HG03095 (cell line): ENCODE results near the gene ATF2.
A peak's percentile ranks its signal among the peaks of the same experiment; 100 is the strongest.
"Not testable (repeated sequence)": the region's sequence is repeated elsewhere in the genome, so short reads cannot be mapped to it uniquely, and the experiment has no call there.

ENCODE experiments used
- ATAC-seq: cut with Tn5 transposase; IDR thresholded peaks from one replicate; pipeline ENCODE4 v1.9.1; 2021; ENCODE audit warnings: moderate library complexity; ENCODE audit not compliant: unreplicated experiment

Gene ATF2

DNA sequence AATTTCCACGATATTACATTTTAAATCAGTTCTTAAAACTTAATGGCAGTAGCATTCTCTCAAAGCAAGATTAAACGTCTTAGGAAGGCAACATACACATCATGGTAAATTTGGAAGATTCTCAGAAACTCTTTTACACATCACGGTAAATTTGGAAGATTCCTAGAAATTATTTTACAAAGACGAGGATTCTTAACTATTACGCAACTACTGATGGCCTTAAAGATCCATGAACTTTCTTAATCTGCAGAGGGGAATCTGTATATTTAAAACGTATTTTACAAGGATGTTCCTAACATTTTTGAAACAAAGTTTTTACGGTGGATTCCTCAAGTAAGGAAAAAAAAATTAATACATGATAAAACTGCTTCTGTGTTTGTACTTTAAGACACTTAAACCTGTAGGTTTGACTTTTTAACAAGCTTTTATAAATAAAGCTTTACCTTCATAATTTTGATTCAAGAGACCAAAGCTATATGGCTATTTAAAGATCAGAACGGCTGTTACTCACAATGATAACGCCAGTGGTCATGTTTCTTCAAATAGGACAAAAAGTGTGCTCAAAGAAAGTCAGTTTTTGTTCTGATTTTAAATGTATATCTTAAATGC lies 1.7 kb downstream of the ATF2 start:
- ATAC-seq: no peak

DNA sequence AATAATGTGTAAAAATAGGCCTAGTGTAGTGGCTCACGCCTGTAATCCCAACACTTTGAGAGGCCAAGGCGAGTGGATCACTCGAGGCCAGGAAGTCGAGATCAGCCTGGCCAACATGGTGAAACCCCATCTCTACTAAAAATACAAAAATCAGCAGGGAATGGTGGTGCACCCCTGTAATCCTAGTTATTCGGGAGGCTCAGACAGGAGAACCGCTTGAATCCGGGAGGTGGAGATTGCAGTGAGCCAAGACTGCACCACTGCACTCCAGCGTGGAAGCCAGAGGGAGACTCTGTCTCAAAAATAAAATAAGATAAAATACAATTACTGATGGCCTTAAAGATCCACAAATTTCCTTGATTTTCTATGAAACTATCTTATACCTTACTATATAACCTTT lies 3.8 kb downstream of the ATF2 start:
- ATAC-seq: no peak

DNA sequence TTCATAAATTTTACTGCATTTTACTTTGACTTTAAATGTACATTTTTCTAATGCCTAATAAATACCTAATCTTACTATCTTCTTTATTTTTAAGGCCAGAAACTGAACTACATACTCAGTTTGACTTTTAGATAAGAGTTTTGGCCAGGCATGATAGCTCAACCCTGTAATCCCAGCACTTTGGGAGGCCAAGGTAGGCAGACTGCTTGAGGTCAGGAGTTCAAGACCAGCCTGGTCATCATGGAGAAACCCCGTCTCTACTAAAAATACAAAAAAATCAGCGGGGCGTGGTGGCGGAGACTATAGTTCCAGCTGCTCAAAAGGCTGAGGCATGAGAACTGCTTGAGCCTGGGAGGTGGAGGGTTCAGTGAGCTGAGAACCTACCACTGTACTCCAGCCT lies 9.1 kb downstream of the ATF2 start:
- ATAC-seq: no peak

DNA sequence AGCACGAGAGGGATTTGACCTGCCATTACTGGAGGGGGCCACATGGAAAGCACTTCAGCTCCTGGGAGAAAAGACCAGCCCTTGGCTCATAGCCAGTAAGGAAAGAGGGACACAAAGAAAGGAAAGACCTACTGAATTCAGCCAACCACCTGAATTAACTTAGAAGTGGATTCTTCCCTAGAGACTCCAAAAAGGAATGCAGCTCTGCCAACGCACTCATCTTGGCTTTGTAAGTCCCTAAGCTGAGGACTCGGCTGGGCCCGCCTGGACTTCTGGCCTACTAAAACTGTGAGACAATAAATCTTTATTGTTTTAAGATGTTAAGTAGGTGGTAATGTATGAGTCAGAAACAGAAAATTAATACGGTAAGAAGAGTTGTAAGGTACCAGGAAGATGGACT lies 11.5 kb downstream of the ATF2 start:
- no peak for ATAC-seq

DNA sequence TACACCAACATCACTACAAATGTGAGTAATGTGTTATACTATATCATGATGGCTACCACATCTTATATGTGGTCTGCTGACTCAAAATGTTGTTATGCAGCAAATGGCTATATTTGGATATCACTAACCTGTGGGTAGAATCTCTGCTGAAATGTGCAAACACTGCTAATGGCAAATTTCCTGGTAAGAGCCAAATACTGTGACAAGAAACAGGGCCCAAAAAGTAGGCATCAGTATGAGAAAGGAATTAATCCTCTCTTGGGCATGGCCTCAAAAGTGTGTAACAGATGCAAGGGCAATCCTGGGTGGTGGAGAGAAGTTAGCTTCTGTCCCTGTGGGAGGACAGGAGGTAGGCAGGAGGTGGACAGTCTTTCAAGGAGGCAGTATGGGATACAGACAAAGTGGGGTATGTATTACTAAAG lies 13.3 kb downstream of the ATF2 start:
- no peak for ATAC-seq

DNA sequence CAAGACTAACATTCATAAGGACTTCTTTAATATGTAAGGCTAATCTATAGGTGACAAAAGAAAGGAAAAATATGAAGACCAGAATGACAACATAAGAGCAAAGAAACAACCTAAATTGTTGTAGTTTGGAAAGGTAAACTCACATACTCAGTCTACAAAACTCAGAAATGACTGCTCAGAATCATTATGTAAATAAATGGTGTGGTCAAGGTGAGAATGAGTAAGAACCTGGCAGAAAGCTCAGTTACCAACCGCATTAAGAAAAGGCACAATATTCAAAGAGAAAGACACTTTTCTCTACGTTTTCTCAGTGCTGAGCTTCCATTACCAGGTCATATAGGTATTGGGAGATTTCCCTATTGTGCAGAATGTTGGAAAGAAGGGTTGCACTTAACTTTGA lies 15.8 kb downstream of the ATF2 start:
- peak; percentile 78 for ATAC-seq

DNA sequence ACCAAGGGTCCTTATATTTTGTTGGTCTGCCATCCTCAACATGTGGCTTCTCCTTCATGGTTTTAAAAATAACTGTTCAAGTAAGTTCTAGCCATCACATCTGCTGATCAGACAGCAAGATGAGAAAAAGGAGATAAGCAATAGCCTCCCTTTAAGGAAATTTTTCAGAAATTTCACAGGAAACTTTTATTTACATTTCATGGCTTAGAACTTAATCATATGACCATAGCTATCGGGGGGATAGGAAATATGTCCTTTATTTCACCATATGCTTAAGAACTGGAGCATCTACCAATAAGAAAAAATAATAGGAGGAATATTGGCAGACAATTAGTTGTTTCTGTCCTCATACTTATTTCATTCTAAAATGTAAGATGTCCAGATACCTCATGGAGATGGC lies 16.2 kb downstream of the ATF2 start:
- ATAC-seq: no peak

- no peak for ATAC-seq
Observed at GRCh38 chr2:175147186-175147585, 20.8 kb downstream of the ATF2 start.

- ATAC-seq: no peak
Observed at GRCh38 chr2:175143678-175144077, 24.3 kb downstream of the ATF2 start.

GRCh38 chr2:175143191-175143590 lies 24.8 kb downstream of the ATF2 start:
- no peak for ATAC-seq

- ATAC-seq: no peak
Observed at GRCh38 chr2:175140332-175140731, 27.7 kb downstream of the ATF2 start.

DNA sequence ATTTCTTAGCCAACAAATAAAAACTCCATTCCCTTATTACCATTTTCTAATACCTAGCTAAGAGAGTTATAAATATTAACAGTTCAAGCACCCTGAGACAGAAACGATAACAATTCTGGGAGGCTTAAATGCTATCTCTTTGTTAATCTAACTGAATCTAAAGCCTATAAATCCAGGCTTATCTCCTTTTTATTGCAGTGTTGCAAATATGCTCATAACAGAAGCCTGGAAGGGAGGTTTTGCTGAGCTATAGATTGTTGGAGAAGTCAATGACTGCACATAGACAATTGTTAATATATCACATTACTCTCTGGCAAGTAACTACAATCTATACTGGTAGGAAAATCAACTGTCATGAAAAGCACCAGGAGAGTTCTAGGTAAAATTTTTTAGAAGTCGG lies 30.2 kb downstream of the ATF2 start:
- ATAC-seq: no peak

- ATAC-seq: no peak
Observed at GRCh38 chr2:175136334-175137215, 31.4 kb downstream of the ATF2 start.

GRCh38 chr2:175135862-175136261 lies 32.1 kb downstream of the ATF2 start:
- no peak for ATAC-seq

DNA sequence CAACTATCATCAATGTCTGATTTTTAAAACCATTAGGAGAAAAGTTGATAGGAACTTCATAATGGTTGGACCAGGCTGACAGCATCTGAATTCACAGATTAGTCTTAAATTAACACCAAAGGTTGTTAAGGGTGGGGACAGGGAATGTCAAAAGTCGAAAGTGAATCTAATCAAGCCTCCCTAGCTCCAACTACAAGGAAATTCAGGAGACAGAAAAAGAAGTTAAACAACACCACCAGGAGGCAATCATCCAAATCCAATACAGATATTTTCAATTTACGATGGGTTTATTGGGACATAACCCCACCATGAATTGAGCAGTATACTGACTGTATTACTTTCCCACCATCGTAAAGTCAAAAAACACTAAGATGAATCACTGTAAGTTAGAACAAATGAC lies 32.8 kb downstream of the ATF2 start:
- ATAC-seq: no peak

DNA sequence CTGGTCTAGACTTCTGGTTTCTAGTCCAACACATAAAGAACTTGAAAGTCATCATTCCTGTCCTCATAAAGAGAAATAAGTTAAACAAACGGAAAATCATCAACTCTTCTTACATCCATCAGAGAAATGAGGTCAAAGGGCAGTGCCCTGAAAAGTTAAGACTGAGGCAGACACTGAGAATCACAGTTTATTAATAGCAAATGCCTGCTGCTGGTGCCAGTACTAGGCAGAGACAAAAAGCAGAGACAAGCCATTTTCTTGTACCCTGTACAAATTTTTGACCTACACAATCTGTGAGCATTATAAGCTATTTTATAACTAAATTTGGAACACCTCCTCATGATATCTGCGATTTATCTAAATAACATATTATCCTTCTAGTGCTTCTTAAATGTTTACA lies 36.8 kb downstream of the ATF2 start:
- ATAC-seq: no peak

DNA sequence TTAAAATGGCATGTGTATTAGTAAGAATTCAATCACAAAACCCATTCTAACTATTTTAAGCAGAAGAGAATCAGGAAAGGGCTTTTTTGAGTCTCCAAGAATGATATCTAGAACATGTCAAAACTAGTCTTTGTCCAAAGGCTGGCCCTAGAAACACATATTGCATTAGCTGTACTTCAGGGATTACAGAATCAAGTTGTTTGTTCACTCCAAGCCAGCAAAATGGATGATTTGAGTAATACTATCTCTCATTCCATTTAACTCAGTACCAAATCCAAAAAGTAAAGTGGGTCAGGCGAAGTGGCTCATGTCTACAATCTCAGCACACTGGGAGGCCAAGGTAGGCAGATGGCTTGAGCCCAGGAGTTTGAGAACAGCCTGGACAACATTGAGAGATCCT lies 41.3 kb downstream of the ATF2 start:
- no peak for ATAC-seq

- ATAC-seq: no peak
Observed at GRCh38 chr2:175123254-175123653, 44.7 kb downstream of the ATF2 start.

DNA sequence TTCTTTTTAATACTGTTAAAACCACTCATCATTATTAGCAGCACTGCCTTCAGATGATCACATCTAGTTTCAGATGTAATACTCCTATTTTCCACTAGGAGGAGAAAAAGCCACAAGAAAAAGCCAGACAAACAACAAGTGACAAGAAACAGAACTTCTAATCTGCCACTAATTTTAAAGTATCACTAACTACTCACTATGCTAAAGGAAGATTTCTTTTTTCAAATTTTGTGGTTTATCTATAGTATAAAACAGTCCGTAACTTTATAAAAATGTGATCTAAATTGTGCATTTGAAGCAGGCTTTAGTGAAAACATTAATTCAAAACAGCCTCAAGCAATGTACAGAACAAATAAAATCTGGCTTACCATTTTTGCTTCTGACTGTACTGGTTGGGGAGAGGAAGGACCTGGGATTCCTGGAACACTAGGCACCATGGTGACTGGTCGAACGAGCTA lies 56.8 kb downstream of the ATF2 start:
- no peak for ATAC-seq

- ATAC-seq: not testable (repeated sequence)
Observed at GRCh38 chr2:175108091-175108490, 59.9 kb downstream of the ATF2 start.

DNA sequence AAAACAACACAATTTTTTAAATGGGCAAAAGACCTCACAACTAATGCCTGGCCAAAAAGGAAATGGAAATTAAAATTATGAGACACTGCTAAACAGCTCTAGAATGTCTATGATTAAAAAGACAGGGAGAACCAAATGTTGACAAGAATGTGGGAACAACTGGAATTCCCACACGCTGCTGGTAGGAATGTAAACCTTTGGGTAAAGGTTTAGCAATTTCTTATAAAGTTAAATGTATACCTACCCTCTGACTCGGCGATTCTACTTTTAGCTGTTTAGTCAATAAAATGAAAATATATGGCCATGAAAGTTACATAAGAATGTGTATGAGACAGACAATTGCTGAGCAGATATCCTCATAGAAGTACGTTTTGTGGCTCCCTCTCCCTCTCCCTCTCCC lies 60.9 kb downstream of the ATF2 start:
- no peak for ATAC-seq

DNA sequence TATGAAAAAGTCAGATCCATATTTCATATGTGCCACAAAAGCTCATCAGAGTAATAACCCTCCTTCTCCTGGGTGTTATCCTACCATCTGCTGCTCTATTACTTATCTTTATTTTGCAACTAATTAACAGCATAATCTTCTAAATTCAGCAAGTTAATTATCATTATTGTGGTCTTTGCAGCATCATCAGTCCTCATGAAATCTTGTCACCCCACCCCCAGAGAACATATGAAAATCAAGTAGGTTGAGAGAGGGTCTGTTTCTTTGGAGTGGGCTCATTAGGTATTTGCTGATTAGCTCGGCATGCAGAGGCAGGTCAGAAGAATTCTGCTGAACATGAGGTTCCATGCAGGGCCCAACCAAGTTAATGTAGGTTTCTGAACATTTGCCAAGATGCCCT lies 64.8 kb downstream of the ATF2 start:
- ATAC-seq: no peak
